Activated naive CD8-positive, alpha-beta T cell (primary cell): Measurements from ENCODE around the gene OSBP2.

ENCODE experiments used
- H3K27ac Mint-ChIP-seq: one replicate; pipeline ENCODE4 v1.8.0; 2021; ENCODE audit warnings: mixed read lengths
- H3K27me3 Mint-ChIP-seq: one replicate; pipeline ENCODE4 v1.8.0; 2021; ENCODE audit warnings: mixed read lengths
- H3K36me3 Mint-ChIP-seq: one replicate; pipeline ENCODE4 v1.8.0; 2021; ENCODE audit warnings: mixed read lengths
- H3K4me1 Mint-ChIP-seq: one replicate; pipeline ENCODE4 v1.8.0; 2021; ENCODE audit warnings: low read depth, mixed read lengths
- H3K4me3 Mint-ChIP-seq: one replicate; pipeline ENCODE4 v1.8.0; 2021; ENCODE audit warnings: mild to moderate bottlenecking, mixed read lengths
- H3K9me3 Mint-ChIP-seq: one replicate; pipeline ENCODE4 v1.8.0; 2021; ENCODE audit warnings: low read depth, mixed read lengths

OSBP2 gene

GRCh38 chr22:30871391-30872284 lies 177.0 kb downstream of the OSBP2 start:
- H3K9me3 Mint-ChIP-seq, result no peaks in the 10 kb centered on the region
- H3K27me3 Mint-ChIP-seq, result no peaks in the 10 kb centered on the region
- no peak overlapping the region for H3K27ac Mint-ChIP-seq

GRCh38 chr22:30872285-30873041 lies 177.8 kb downstream of the OSBP2 start:
- Mint-ChIP-seq H3K36me3 (no peaks in the 10 kb centered on the region), H3K9me3 (no peaks in the 10 kb centered on the region), H3K4me1 (no peaks in the 10 kb centered on the region), H3K27ac (no peak overlapping the region), H3K4me3 (no peak overlapping the region), H3K27me3 (no peaks in the 10 kb centered on the region)

More at GRCh38 chr22:30871391-30872284, 177.0 kb downstream of the OSBP2 start:
- Mint-ChIP-seq H3K4me1 (no peaks in the 10 kb centered on the region), H3K36me3 (no peaks in the 10 kb centered on the region), H3K4me3 (no peak overlapping the region)

GRCh38 chr22:30873086-30873650 lies 178.5 kb downstream of the OSBP2 start:
- Mint-ChIP-seq H3K27ac (no peak overlapping the region), H3K4me1 (no peaks in the 10 kb centered on the region), H3K36me3 (no peaks in the 10 kb centered on the region), H3K9me3 (no peaks in the 10 kb centered on the region), H3K27me3 (no peaks in the 10 kb centered on the region), H3K4me3 (no peak overlapping the region)

GRCh38 chr22:30873661-30874060 lies 179.0 kb downstream of the OSBP2 start:
- Mint-ChIP-seq H3K4me3 (no peak overlapping the region), H3K9me3 (no peaks in the 10 kb centered on the region), H3K36me3 (no peaks in the 10 kb centered on the region), H3K4me1 (no peaks in the 10 kb centered on the region), H3K27me3 (no peaks in the 10 kb centered on the region), H3K27ac (no peak overlapping the region)

- Mint-ChIP-seq H3K27ac (no peak overlapping the region), H3K9me3 (no peaks in the 10 kb centered on the region), H3K36me3 (no peaks in the 10 kb centered on the region), H3K27me3 (no peaks in the 10 kb centered on the region), H3K4me1 (no peaks in the 10 kb centered on the region), H3K4me3 (no peak overlapping the region)
Observed at GRCh38 chr22:30874431-30875370, 180.0 kb downstream of the OSBP2 start.

GRCh38 chr22:30875481-30876215 lies 181.0 kb downstream of the OSBP2 start:
- Mint-ChIP-seq H3K9me3 (no peaks in the 10 kb centered on the region), H3K4me3 (no peak overlapping the region), H3K4me1 (no peaks in the 10 kb centered on the region), H3K36me3 (no peaks in the 10 kb centered on the region), H3K27ac (no peak overlapping the region), H3K27me3 (no peaks in the 10 kb centered on the region)

- H3K9me3 Mint-ChIP-seq, result no peaks in the 10 kb centered on the region
- H3K36me3 Mint-ChIP-seq, result no peaks in the 10 kb centered on the region
- no peaks in the 10 kb centered on the region for H3K27me3 Mint-ChIP-seq
- H3K27ac Mint-ChIP-seq, result no peak overlapping the region
- H3K4me1 Mint-ChIP-seq, result no peaks in the 10 kb centered on the region
- H3K4me3 Mint-ChIP-seq, result no peak overlapping the region
Observed at GRCh38 chr22:30876221-30876751, 181.6 kb downstream of the OSBP2 start.

- no peaks in the 10 kb centered on the region for H3K9me3 Mint-ChIP-seq
- H3K4me1 Mint-ChIP-seq, result no peaks in the 10 kb centered on the region
- H3K36me3 Mint-ChIP-seq, result no peaks in the 10 kb centered on the region
- H3K27me3 Mint-ChIP-seq, result no peaks in the 10 kb centered on the region
- no peak overlapping the region for H3K27ac Mint-ChIP-seq
- H3K4me3 Mint-ChIP-seq, result no peak overlapping the region
Observed at GRCh38 chr22:30876915-30877553, 182.4 kb downstream of the OSBP2 start.

- H3K36me3 Mint-ChIP-seq, result no peaks in the 10 kb centered on the region
- no peaks in the 10 kb centered on the region for H3K9me3 Mint-ChIP-seq
- H3K4me3 Mint-ChIP-seq, result no peak overlapping the region
- H3K27me3 Mint-ChIP-seq, result no peaks in the 10 kb centered on the region
- no peaks in the 10 kb centered on the region for H3K4me1 Mint-ChIP-seq
- no peak overlapping the region for H3K27ac Mint-ChIP-seq
Observed at GRCh38 chr22:30877662-30878515, 183.2 kb downstream of the OSBP2 start.

- H3K4me1 Mint-ChIP-seq, result no peaks in the 10 kb centered on the region
- no peaks in the 10 kb centered on the region for H3K9me3 Mint-ChIP-seq
- no peaks in the 10 kb centered on the region for H3K27me3 Mint-ChIP-seq
- H3K27ac Mint-ChIP-seq, result no peak overlapping the region
- no peaks in the 10 kb centered on the region for H3K36me3 Mint-ChIP-seq
- no peak overlapping the region for H3K4me3 Mint-ChIP-seq
Observed at GRCh38 chr22:30878516-30879414, 184.1 kb downstream of the OSBP2 start.

GRCh38 chr22:30879415-30879797 lies 184.7 kb downstream of the OSBP2 start:
- Mint-ChIP-seq H3K4me3 (no peak overlapping the region), H3K27ac (no peak overlapping the region), H3K9me3 (no peaks in the 10 kb centered on the region), H3K36me3 (no peaks in the 10 kb centered on the region), H3K4me1 (no peaks in the 10 kb centered on the region), H3K27me3 (no peaks in the 10 kb centered on the region)

GRCh38 chr22:30880181-30880601 lies 185.5 kb downstream of the OSBP2 start:
- H3K9me3 Mint-ChIP-seq, result no peaks in the 10 kb centered on the region
- no peak overlapping the region for H3K27ac Mint-ChIP-seq
- H3K36me3 Mint-ChIP-seq, result no peaks in the 10 kb centered on the region
- H3K4me1 Mint-ChIP-seq, result no peaks in the 10 kb centered on the region
- no peaks in the 10 kb centered on the region for H3K27me3 Mint-ChIP-seq
- H3K4me3 Mint-ChIP-seq, result no peak overlapping the region
